A549 (cell line): ENCODE data around the gene ARL14.

Experiments
- POLR2A ChIP-seq: IDR thresholded peaks from 2 replicates; pipeline ENCODE4 v1.6.1; 2012; ENCODE audit warnings: mild to moderate bottlenecking, low read length
- SMC3 ChIP-seq: fragments of >200 bp; sonication (Bioruptor Twin); formaldehyde crosslinking; IDR thresholded peaks from 3 replicates; pipeline ENCODE4 v1.6.1; 2018; ENCODE audit warnings: inconsistent platforms
- TF ChIP-seq, protein P1 (sequence below): fragments of >200 bp; sonication (Bioruptor Twin); formaldehyde crosslinking; IDR thresholded peaks from 3 replicates; pipeline ENCODE4 v1.5.1; 2016

DNA sequence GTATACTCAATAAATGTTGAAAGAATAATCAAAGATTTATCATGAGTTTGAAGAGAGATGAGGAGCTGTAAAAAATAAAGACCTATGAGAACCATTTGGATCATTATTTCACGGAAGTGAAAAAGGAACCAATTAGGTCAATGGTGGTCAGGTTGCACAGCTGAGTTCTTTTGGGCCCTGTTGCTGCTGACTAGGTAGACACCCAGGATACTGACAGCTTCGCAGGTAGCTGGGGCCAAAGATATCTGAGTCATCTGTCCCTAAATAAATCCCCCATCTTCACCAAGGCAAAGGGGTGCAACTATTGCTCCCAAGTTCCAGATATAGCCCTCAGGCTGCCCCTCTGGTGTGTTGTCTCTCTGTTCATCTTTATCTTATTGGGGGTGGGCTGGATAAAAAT lies 5.0 kb upstream of the ARL14 start:
- TF ChIP-seq POLR2A, result no peak
- TF ChIP-seq SMC3, result no peak
- TF ChIP-seq, protein P1, sequence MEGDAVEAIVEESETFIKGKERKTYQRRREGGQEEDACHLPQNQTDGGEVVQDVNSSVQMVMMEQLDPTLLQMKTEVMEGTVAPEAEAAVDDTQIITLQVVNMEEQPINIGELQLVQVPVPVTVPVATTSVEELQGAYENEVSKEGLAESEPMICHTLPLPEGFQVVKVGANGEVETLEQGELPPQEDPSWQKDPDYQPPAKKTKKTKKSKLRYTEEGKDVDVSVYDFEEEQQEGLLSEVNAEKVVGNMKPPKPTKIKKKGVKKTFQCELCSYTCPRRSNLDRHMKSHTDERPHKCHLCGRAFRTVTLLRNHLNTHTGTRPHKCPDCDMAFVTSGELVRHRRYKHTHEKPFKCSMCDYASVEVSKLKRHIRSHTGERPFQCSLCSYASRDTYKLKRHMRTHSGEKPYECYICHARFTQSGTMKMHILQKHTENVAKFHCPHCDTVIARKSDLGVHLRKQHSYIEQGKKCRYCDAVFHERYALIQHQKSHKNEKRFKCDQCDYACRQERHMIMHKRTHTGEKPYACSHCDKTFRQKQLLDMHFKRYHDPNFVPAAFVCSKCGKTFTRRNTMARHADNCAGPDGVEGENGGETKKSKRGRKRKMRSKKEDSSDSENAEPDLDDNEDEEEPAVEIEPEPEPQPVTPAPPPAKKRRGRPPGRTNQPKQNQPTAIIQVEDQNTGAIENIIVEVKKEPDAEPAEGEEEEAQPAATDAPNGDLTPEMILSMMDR, result no peak
